GM12874 (cell line): ENCODE data around the gene BRI3BP.

Experiments used
- TF ChIP-seq, protein P1 (sequence below): IDR thresholded peaks from 2 replicates; pipeline ENCODE4 v1.5.1; 2011; ENCODE audit warnings: low read depth, mild to moderate bottlenecking, control low read depth, low read length, moderate library complexity; ENCODE audit not compliant: insufficient read depth

Gene BRI3BP

DNA sequence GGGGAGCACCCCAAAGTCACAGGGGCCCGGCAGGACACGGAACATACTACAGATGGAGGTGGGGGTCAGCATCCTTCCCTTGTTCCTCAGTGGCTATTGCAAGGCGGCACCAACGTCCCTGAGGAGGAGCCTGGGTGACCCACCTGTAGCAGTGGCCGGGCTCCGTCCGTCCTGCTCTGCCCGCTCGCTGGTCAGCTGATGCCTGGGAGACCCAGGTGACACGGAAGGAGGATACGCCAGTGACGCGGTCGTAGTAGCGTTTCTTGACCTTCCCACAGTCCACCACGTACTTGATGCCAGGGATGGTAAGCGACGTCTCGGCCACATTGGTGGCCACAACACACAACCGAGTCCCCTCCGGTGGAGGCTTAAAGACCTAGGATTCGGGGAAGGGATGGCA lies 29.2 kb upstream of the BRI3BP start:
- TF ChIP-seq, protein P1, sequence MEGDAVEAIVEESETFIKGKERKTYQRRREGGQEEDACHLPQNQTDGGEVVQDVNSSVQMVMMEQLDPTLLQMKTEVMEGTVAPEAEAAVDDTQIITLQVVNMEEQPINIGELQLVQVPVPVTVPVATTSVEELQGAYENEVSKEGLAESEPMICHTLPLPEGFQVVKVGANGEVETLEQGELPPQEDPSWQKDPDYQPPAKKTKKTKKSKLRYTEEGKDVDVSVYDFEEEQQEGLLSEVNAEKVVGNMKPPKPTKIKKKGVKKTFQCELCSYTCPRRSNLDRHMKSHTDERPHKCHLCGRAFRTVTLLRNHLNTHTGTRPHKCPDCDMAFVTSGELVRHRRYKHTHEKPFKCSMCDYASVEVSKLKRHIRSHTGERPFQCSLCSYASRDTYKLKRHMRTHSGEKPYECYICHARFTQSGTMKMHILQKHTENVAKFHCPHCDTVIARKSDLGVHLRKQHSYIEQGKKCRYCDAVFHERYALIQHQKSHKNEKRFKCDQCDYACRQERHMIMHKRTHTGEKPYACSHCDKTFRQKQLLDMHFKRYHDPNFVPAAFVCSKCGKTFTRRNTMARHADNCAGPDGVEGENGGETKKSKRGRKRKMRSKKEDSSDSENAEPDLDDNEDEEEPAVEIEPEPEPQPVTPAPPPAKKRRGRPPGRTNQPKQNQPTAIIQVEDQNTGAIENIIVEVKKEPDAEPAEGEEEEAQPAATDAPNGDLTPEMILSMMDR, result no peak

DNA sequence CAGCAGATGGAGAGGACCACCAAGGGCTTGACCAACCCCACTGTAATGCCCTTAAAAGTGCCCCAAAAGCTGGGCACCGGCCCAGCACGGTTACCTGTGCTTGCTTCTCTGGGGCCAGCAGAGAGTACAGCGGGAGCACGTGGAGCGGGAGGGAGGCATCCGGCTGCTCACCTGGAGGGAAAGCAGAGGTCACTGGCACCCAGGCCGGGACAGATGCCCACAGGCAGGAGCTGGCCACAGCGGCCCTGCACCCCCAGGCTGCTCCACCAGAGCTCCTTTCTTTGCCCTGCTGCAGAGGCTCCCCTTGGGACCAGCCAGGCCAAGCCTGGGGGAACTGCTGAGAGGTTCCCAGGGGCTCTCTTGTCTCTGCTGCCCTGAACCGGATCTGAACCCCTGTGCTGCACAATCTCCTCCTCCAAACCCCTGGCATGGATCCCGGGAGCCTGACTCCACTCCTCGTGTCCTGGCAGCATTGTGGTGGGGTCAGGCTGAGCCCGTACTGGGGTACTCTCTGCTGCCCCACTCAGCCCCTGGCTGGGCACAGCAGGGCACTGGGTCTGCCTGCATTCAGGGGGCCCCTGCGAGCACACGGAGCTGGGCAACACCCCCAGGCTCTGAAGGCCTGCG lies 28.5 kb upstream of the BRI3BP start:
- TF ChIP-seq, protein P1, result no peak

DNA sequence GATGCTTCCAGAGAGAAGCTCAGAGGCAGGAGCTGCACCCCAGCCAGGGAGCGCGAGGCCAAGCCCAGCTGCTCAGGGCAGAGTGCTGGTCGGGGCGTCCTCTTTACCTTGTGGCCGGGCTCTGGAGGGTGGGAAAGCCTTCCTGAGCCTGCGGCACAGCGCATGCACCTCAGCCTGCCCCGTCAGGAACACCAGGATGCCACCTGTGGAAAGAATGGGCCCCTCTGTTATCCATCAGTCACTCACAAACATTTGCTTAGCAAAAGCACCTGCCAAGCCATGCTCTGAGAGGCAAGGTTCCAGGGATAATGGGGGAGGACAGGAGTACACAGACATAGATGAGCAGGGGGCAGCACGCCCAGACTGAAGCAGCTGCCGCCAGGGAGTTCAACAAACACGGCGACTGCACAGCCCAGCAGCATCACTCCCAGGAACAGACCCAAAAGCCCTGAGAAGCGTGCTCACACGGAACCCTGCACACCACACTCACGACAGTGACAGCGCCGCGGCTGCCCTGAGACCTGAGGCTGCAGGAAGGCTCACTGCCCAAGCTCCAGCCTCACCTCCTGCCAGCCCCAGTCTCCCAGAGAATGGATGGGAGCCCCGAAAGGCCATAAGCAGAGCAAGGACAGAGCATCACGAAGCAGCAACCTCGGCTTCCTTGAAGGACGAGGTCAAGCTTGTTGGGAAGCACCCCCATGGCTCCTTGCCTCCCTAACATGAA lies 26.3 kb upstream of the BRI3BP start:
- TF ChIP-seq, protein P1, result no peak

DNA sequence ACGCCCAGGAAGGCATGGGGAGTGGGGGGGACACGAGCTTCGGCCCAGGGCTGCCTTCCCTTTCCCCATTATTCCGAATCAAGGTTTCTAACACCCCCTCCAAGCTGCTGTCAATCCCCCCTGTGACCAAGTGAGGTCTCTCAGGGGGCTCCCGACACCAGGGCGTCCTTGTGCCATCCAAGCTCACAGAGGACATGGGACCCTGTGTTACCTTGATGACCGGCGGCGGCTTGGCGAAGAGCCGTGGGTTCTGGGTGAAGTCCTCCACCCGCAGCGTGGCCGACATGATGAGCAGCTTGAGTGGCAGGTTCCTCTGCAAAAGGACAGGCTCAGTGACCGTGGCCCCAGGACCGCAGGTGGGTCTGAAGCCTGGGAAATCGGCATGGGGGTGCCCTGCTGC lies 24.8 kb upstream of the BRI3BP start:
- TF ChIP-seq, protein P1, result no peak

DNA sequence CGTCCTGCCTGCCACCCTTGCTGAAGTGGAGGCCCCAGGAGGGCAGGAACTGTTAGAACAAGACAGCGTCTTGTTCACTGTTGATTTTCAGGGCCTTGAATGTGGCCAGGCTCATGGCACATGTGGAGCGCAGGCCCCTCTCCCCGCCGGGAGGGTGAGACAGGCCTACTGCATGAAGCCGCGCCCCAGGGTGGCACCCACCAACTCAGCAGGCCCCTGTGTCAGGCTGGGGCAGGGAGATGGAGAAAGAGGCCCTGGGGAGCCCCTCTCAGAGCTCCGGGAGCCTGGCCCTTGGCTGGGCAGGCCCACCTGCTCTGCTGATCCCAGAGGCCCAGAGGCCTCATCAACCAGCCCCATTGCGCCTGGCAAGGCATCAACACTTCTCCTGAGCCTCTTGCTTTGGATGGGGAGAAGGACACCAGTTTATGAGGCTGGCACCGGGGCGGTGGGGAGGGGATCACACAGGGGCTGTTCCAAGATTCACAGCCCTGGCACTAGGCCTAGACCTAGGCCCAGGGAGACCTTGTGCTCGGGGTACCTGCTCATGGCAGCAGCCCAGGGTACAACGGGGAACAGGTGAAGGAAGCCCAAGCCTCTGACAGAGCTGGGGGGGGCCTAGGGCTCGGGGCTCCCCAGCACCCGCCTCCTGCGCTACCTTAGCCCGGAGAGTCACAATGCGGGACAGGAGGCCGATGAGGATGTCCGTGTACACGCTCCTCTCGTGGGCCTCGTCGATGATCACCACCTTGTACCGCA lies 22.6 kb upstream of the BRI3BP start:
- TF ChIP-seq, protein P1, result no peak

DNA sequence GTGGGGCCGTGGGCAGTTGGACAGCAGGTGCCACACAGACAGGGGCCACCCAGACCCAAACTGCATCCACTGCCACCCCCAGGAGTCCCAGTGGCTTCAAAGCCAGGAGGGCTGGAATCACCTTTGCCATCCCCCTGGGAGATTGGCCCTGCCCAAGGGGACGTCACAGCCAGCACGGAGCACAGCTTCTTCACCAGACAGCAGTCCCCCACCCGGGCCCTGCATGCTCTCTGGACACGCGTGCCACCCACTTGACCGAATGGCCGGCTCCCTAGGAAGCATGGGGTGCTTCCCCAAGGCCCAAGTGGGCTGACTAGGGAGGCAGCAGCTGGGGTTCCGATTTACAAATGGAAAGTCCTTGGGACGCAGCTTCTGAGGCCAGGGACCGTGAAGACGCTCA lies 21.8 kb upstream of the BRI3BP start:
- TF ChIP-seq, protein P1, result no peak

DNA sequence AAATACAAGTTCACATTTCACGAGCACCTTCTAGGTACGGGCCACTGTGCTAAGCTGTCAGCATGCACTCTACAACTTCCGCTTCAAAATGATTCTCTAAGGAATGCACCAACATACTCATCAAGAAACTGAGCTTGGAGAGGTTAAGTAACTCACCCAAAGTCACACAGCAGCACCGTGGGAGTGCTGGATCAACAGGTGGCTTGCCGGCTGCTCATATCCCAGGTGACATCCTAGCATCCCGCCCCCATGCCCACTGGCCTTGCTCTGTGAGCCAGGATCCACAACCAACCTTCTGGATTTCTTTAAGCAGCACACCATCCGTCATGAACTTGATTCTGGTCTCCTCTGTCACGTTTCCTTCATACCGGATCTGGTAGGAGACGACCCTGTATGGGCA lies 21.2 kb upstream of the BRI3BP start:
- TF ChIP-seq, protein P1, result no peak
